Right lung (tissue), 5 donors: ENCODE data around the gene DENND1A. TPM values are rescaled to one million over a fixed set of nuclear protein-coding genes. Genes with fewer than 3 reads are reported as not detected.

Experiments
- DNase-seq, 2 donors: peaks; one replicate each; pipeline ENCODE4 v3.0.0-alpha.2; 2013
- polyA plus RNA-seq, 5 donors: library from polyadenylated mRNA; unstranded; fragments of 120-200 nt; gene quantifications; one replicate each; pipeline versions ENCODE4 v1.2.1 to v1.2.3, GENCODE V29; 2013; ENCODE audit warnings: inconsistent platforms in 1 of 5, low replicate concordance in 1 of 5; ENCODE audit not compliant: insufficient read length in 5 of 5, insufficient read depth in 1 of 5

The DENND1A gene
- polyA plus RNA-seq, 5 donors, result 7.2 to 9.6 (median 8.9) TPM

DNA sequence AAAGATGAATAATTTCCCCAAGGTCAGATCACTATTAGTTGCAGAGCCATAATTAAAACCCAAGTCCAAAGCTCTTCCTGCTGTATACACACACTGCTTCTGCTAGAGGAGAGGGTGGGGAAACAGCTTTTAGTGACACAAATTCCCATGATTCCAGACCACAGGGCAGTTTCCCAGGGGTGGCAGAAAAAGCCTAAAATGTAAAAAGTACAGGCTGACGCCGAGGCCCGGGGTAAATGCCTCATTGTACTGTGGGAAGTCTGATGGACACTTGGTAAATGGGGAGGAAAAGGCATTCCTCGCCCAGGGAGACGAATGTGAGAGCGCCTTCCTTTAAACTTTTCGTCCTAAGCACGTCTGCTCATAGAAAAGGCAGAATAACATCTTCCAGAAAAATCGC, 65.7 kb downstream of the DENND1A start:
- no peak for DNase-seq

DNA sequence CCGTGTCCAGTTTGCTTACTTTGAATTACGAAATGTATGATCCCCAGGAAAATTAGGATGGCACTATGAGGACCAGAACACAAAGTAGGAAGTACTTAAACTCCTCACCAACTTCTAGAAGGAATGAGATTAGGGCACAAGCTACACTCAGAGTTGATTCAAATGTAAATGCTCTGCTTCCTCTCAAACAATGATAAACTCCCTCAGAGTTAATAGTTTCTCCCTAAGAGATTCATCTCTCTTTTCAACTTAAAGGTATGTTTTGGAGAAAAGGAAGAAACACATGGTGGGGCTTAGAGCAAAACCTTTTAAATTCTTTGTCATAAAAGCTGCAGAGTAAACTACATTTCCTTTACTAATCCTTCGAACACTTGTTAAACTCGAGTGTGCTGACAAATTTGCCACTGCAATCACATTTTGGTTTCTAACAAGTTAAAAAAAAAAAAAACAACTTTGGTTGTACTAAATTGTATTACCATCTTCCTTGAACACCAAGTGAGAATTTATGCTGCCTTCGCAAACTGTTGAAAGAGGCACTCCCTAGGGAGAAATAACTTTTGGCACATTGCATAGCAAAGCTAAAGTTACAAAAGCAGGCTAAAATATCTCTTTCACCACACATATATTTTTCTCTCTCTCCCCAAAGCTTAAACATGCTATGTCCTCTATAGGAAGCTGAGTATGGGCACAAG, 66.6 kb downstream of the DENND1A start:
- no peak for DNase-seq

GRCh38 chr9:123861756-123862120, 68.2 kb downstream of the DENND1A start:
- DNase-seq, result no peak

DNA sequence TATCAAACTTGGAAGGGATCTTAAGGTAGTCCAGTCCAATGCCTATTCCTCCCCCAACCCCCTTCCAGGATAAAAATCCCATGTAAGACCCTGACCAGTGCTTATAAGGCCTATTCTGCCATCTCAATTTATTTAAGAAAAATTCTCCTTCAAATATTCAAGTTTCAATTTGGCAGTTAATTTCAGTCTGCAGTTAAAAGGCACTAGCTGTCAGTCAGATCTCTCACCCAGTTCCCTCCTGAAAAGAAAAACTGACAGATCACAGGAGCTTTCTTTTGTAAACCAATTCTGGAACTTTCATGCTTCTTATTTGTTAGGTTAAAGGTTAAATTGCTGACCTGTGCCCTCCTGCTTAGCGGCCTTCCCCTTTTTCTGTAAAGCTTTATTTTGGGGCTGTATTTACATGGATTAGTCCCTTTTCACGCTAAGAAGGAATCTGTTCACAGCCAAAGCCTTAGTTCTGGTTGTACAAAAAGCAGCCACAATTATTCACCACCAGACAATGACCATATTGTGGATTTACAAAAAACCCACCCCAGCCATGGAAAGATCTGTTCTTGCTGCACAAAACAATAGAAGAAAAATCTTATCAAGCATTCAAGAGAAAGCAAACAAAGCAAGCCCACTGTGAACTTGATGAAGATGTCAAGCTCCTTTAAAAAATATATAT, 68.7 kb downstream of the DENND1A start:
- no peak for DNase-seq

DNA sequence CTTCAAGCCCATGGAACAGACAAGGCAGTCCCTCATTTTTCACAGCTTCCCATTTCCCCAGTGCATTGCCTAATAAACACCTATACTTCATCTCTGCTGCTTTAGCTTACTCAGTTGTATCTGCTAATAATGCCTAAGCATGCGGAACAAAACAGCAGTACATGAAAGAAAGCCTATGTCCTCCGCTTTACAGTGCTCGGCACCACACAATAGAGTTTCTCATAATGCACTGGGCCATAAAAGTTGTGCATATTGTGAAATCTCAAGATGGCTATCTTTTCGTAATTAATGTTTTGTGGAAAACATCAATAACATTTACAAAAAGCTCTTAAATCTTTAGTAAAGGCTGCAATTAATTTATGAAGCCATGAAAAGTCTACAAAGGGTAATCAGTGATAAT, 69.3 kb downstream of the DENND1A start:
- no peak for DNase-seq

DNA sequence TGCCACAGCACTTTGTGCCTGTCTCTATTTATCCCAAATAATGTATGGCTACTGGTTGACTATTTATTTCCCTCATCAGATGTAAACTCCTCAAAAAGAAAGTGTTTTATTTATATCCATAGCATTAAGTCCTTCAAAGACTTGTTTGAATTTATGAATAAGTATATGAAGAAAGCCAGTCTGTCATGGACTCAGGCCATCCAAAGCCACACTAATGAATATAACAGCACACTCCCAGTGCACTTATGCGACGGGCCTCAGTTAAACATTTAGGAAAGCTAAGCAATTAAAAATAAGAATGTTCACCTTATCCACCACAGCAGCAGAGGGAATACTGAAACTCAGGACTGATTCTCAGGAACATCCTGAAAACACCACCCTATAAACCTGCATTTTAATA, 77.5 kb downstream of the DENND1A start:
- no peak for DNase-seq

- DNase-seq, result no peak
These were observed 78.1 kb downstream of the DENND1A start for GRCh38 chr9:123851851-123852250.

DNA sequence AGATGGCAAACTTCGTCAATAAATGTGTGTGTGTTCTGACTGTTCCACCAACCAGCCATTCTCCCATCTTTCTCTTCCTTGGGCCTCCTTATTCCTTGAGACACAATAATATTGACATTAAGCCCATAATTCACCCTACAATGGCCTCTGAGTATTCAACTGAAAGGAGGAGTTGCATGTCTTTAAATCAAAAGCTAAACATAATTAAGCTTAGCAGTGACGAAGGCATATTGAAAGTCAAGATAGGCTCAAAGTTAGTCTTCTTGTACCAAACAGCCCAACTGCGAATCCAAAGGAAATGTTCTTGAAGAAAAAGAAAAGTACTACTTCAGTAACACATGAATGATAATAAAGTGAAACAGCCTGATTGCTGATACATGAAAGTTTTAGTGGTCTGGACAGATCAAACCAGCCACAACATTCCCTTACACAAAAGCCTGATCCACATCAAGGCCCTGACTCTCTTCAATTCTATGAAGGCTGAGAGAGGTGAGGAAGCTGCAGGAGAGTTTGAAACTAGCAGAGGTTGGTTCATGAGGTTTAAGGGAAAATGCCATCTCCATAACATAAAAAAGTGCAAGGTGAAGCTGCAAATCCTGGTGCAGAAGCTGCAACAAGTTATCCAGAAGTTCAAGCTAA, 81.4 kb downstream of the DENND1A start:
- no peak for DNase-seq

- no peak for DNase-seq
These were observed 83.0 kb downstream of the DENND1A start for GRCh38 chr9:123846966-123847365.

- no peak for DNase-seq
These were observed 86.2 kb downstream of the DENND1A start for GRCh38 chr9:123843703-123844102.

DNA sequence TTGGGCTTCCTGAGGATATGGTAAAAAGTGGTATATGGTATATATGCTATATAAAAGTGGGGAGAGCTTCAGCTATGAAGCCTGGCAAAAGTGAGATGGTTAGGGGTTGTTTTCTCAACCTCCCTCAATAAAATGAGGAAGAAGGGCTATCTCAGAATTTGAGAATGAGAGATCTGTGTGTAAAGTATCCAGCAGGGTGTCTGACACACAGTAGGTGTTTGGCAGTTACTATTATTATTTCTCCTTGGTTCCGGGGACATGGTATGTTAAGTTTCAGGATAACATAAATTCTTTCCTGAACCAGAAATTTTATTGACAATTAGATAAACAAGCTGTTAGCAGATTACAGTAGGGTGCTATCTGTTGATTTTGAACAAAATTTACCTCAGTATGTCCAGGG, 94.1 kb downstream of the DENND1A start:
- no peak for DNase-seq

- peak; percentile 11 to 23 for DNase-seq
These were observed 94.9 kb downstream of the DENND1A start for GRCh38 chr9:123834889-123835562.

DNA sequence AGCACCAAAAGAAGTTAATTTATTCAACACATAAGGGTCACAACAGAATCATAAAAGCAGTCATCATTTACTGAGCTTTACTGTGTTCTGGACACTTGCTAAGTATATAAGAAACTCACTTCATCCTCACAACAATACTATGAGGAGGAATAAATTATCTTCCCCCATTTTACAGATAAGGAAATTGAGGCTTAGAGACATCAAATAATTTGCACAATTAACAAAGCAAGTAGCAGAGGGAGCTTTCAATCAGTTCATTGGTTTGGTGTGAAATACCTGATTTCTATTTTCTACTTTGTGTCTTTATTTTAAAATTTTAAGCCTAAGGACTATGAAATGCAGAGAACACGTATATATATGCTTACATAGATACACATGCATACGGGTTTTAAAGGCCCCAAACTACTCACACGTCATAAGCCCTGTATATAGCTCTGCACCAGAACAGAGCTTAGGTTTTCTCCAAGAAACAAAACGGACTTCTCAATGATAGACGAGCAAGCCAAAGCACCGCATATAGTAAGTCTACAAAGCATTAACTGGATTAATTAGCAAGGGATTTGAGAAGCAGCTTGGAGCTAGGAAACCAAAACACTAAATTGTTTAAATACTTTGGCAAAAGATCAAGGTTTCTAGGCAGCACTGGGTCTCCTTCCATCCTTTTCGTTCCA, 95.6 kb downstream of the DENND1A start:
- peak in 1 of 2 donors; percentile 5 for DNase-seq

GRCh38 chr9:123832858-123833650, 96.9 kb downstream of the DENND1A start:
- DNase-seq, result no peak

DNA sequence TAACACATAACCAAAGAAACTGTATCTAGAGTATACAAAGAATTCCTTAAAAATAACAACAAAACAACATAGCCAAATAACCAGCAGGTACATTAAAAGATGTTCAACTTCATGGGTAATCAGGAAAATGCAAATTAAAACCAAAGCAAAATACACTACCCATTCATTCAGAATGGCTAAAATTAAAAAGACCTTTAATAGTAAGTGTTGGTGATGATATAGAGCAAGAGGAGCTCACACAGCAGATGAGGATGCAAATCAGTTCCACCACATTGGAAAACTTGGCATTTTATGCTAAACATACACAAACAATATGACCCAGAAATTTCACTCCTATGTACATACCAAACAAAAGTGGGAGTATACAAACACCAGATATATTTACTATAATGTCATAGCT, 97.8 kb downstream of the DENND1A start:
- no peak for DNase-seq

- no peak for DNase-seq
These were observed 101.5 kb downstream of the DENND1A start for GRCh38 chr9:123828449-123828848.

DNA sequence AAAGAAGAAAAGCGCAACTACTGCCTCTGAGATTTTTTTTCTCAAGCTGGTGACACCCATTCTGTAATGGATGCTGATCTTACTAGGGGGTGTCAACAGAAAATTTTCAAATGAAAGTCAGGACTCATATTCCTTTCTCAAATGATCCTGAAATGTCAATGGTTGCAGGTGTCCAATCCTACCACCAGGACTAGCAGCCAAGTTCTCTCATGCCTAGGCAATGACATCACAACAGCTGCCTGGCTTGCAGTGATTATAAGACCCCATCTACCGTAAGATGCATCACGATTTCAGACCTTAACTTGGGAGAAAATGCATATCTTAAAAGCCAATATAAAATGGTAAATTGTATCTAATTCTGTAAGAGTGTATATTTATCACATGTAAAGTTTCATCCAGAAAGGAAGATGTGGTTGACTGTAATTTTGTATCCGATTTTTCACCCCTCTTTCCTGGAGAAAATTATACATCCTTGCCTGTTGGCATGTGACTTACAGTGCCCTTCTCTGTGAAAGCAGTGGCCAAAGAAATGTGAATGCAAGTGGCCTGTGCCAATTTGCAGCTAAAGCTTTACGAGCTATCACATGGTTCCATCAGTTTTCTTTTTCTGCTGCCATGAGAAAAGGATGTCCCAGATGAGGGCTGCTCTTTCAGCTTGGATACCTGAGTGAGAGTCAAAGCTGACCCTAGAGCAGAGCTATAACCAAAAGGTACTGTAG, 104.4 kb downstream of the DENND1A start:
- no peak for DNase-seq

- no peak for DNase-seq
These were observed 106.6 kb downstream of the DENND1A start for GRCh38 chr9:123823194-123823947.

DNA sequence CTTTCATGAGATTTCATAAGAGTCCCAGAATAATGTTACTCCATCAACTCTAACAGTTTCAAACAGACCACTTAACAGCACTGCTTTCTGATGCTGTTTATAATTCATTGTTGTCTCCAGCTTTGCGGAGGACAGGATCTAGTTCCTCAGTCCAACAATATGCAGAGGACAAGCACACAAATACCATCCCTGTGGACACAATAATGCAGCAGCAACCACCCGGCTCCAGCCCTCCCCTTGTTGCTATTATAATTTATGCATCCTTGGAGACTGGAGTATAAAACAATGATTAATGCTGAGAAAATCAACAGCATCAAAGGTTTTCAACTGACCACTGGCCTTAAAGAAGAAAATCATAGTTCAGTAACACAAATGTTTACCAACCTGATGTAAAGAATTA, 108.3 kb downstream of the DENND1A start:
- DNase-seq, result no peak

DNA sequence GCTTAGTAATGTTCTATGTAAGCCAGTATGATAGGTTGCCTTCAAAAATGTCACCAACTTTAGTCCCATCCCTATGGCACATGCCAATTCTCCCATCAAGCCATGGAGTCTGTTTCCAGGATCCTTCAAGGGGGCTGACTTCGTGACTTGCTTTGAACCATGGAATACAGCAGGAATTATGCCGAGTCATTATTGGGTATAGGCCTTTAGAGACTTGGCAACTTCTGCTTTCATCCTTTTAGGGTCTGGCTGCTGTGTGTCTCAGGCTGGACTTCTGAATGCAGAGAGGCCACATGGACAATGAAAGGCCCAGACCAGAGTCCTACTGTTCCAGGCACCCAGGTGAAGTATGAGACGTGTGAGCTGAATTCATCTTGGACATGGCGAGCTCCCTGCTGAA, 109.8 kb downstream of the DENND1A start:
- no peak for DNase-seq
